NCI-H1436 (cell line): ENCODE measurements around the gene CGB8.
"Not testable (repeated sequence)": the region's sequence is repeated elsewhere in the genome, so short reads cannot be mapped to it uniquely, and the experiment has no call there.

Experiments
- DNase-seq: peaks from one replicate; lab custom pipeline; 2025; lab: John Stamatoyannopoulos, UW

Gene CGB8

DNA sequence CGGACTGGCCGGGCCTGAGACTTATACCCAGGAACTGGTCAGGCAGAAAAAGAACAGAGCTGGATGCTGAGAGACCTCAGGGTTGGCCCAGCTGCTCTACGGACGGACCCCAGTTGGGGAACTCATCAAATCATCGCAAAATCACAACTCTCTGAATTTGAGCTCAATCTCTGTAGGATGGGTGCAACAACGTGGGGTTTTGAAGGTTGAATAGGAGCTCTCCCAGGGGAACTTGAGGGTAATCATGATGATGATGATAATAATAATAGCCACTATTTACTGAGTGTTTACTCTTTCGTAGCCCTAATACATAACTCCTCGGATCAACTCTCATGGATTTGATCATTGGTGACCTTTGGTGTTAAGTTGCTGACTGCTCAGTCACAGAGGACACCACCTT lies 18.6 kb downstream of the CGB8 start:
- DNase-seq, result not testable (repeated sequence)

DNA sequence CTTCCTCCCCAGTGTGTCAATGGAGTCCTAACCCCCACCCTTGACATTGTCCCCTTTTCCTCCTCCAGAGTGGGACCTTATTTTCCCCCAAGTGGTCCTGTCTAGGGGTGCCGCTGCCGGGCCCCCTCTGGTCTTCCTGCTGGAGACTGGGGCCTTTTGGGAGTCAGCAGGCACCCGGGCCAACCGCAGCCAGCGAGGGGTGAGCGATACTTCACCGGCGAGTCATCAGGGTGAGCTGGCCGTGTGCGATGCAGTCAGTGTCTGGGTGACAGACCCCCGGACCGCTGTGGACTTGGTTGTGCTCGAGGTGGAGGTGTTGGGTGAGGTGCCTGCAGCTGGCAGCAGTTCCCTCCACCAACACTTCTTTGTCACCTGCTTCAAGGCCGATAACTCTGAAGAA lies 19.2 kb downstream of the CGB8 start:
- DNase-seq, result not testable (repeated sequence)

DNA sequence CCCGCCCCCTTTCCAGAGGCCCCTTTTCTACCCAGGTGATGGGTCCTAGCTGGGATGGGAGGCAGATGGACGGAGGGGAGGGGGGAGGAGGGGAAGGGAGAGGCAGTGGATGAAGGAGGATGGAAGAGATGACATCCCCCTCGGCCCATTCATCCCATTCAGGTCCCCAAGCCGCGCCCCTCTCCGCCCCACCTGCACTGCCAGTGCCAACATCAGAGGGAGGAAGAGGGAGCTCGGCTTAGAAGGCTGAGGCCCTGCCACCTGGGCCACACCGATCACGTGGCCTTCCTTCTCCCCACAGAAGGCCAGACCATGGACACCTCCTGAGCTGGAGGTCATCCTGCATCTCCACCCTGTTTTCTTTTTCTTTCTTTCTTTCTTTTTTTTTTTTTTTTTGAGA lies 20.2 kb downstream of the CGB8 start:
- not testable (repeated sequence) for DNase-seq

DNA sequence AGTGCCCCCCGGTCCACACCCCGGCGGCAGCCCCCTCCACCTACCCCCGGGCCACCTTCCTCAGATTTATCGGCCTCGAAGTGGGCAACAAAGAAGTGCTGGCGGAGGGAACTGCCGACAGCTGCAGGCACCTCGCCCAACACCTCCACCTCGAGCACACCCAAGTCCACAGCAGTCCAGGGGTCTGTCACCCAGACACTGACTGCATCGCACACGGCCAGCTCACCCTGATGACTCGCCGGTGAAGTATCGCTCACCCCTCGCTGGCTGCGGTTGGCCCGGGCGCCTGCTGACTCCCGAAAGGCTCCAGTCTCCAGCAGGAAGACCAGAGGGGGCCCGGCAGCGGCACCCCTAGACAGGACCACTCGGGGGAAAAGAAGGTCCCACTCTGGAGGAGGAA lies 23.3 kb downstream of the CGB8 start:
- DNase-seq, result not testable (repeated sequence)

DNA sequence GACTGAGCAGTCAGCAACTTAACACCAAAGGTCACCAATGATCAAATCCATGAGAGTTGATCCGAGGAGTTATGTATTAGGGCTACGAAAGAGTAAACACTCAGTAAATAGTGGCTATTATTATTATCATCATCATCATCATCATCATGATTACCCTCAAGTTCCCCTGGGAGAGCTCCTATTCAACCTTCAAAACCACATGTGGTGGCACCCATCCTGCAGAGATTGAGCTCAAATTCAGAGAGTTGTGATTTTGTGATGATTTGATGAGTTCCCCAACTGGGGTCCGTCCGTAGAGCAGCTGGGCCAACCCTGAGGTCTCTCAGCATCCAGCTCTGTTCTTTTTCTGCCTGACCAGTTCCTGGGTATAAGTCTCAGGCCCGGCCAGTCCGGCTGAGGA lies 23.8 kb downstream of the CGB8 start:
- not testable (repeated sequence) for DNase-seq

DNA sequence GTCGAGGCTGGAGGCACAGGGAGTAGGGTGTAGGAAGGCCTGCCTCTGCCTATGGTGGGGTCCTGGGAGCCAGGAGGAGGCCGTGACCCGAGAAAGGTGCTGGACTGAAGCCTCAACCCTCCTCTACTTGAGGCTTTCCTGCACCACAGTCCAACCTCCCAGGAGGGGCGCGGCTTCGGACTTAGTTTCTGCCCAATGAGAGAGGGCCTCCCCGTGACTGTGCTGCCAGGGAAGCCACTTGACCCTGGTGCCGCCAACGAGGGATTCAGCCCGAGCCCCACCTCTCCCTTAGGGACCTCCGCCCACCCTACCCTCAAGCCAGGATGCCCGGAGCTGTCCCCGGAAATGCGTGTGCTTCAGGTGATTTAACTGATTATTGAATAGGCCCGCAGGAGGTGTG lies 24.7 kb downstream of the CGB8 start, which contains the start of gene CGB3:
Gene CGB3, minus strand, starts transcription at position 101 of the 400 bp plus-strand sequence. CDS start 362 bp downstream, outside the sequence.
- not testable (repeated sequence) for DNase-seq

DNA sequence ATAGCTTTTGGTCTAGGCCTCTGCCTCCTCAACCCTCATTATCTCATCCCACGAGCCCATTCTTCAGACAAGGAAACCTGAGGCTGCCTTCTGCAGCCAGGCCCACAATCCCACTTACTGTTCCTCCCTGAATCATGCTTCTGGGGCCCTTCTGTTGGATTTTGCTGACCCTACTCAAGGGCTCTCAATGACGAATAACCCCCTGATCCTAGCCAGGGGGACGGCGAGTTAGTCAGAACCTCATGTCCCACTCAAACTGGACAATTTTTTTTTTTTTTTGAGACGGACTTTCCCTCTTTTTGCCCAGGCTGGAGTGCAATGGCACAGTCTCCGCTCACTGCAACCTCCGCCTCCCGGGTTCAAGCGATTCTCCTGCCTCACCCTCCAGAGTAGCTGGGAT lies 26.8 kb downstream of the CGB8 start:
- DNase-seq, result no peak

DNA sequence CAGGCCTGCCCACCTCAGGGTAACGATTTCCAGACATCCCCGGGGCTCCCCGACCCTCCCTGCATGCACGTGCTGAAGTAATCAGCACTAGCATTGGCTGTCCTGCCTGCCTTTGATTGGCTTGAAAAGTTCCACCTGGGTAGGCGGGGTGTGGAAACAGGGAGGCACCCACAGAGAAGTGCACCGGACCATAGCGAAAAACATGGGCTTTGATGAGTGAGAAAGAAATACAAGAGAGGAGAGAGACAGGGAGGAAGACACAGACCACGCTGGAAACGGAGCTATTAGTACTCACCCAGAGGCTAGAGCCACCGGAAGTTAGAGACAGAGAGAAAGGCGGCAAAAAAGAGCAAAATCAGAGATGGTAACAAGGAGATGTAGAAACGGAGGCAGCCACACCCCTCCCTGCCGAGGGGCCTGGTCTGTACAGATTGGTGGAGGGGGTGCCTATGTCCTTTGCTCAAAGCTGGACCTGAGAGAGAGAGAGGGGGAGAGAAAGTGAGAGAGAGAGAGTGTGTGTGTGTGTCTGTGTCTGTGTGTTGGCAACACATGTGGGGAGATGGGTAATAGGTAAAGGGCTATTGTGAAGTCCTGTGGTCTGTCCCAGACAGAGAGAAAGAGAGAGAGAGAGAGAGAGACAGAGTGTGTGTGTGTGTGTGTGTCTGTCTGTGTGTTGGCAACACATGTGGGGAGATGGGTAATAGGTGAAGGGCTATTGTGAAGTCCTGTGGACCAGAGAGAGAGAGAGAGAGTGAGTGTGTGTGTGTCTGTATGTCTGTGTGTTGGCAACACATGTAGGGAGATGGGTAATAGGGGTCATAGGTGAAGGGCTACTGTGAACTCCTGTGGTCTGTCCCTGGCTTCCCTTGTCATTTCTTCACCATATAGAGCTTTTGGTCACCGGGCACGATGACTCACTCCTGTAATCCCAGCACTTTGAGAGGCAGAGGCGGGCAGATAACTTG lies 27.7 kb downstream of the CGB8 start:
- DNase-seq, result no peak

DNA sequence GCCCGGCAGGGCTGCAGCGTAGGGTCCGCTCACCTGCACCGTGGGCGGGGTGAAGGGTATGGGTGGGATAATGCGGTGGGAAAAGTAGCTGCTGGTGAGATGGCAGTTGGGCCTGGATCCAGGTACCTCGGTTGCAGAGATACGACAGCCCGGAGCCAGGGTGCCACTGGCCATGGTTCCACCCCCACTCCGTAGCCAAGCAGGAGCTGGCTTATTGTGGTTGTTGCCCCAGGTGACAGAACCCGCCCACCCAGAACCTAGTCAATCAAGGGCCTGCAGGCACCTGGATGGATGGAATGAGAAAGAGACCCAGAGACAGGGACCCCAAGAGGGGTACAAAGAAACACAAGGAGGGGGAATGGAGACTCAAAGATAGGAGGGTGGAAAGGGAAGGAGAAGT lies 28.6 kb downstream of the CGB8 start:
- DNase-seq, result peak; percentile 22

DNA sequence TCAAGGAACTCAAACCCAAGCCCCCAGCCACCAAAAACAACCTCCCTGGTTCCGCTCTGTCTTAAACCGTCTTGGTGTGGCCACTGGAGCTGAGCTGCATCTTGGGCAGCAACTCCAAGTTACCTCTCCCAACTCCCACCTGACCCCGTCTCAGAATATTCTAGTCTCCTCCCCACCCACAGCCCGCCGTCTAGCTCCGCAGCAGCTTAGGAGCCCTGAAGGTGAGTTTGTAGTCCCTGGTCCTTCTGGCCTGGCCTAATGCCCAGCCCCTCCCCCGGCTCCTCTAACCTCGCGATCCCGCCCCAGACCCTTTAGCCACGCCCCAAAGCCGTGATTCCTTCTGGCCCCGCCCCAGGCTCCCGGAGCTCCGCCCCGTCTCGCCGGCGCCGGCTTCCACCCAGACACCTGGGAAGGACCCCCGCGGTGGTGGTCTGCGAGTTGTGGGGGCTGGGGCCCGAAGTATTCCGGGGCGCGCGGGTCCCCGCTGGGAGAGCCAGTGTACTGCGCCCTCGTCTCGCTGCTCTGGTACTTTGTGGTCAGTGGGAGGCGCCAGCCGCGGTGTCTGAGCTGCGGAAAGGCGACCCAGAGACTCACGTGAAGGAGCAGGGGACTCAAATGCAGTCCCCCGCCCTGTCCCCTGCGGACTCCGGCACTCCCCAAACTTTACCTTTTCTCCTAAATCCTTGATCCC lies 29.5 kb downstream of the CGB8 start:
- peak; percentile 65 for DNase-seq

DNA sequence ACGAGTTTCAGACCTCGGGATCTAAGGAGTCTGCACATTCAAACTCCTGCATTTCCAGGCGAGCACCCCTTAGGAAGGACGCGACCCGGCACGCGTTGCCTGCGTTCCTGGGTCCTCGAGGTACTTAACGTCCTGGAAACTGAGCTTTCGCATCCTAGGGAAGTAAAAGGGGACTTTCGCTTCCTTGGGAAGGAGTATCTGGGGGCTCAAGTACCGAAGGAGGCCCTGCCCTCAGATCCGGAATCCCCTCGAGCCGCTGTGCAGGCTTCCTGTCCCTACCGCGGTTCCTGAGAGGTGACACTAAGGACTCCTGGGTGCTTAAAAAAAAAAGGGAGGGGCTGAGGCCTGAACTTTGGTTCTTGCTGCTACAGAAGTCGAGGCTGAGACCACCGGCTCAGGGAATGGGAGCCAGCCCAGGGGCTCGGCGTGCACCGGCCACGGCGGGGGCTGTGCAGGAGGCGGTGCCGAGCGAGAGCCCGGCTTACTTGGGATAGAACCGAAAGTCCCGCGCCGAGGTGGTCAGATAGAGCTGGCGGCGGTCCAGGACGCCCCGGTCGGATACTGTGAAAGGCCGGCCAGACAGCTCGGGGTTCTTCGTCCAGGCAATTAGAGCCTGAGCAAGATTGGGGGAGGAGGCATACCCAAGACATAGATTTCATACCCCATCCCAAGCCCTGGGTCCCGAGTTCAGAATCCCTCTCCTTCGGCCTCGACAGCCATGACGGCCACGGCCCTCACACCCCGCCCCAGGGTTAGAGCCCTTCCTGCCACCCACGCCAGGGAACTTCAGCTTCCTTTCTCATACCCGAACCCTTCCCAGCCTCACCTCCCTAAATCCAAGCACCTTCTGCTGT lies 30.3 kb downstream of the CGB8 start:
- DNase-seq, result not testable (repeated sequence)

DNA sequence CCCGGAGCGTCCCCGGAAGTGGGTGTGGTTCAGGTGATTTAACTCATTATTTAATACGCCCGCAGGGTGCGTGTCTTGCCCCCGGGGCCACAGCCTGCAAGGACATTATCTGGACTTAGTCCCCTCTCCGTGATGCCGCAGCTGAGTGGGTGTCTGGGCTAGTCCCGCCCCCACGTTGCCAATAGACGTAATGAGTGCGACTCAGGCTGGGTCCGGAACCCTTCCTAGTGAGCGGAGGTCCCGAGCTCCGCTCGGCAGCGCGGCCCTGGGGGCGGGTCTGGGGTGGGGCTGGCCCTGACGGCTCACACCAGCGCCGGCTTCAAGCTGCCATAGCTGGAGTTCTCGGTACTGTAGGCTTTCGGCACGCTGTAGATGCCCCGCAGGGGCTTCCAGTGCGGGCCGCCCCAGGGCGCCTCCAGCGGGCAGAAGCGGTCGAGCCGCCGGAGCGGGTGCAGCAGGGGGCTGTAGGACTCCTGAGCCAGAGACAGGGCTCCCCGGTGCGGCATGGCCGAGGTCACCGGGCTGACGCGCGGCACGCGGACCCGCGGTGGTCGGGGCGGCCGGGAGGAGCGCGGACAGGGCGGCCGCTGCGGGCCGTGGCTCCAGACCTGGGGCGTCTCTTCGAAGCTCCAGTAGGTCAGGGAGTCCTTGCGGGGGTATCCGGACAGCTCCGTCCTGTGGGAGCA lies 31.1 kb downstream of the CGB8 start:
- DNase-seq, result peak; percentile 51

DNA sequence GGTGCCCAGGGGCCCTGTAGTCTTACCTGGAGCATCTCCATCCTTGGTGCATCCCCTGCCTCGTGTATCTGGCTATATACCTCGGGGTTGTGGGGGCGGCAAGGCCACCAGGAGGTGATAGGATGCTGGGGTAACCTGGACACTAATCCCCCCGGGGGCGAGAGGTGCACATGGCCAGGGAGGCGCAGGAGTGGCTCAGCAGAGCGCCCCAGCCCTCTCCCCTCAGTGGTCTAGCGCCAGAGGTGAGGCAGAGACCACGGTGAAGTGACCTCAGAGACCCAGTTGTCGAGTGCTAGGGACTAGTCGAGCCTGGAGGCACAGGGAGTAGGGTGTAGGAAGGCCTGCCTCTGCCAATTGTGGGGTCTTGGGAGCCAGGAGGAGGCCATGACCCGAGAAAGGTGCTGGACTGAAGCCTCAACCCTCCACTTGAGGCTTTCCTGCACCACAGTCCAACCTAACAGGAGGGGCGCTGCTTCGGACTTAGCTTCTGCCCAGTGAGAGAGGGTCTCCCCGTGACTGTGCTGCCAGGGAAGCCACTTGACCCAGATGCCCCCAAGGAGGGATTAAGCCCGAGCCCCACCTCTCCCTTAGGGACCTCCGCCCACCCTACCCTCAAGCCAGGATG lies 31.8 kb downstream of the CGB8 start, which contains the start of gene LHB:
Gene LHB, minus strand, starts transcription at position 51 of the 625 bp plus-strand sequence. Its CDS starts 10 bp downstream, at position 41.
- DNase-seq, result no peak

DNA sequence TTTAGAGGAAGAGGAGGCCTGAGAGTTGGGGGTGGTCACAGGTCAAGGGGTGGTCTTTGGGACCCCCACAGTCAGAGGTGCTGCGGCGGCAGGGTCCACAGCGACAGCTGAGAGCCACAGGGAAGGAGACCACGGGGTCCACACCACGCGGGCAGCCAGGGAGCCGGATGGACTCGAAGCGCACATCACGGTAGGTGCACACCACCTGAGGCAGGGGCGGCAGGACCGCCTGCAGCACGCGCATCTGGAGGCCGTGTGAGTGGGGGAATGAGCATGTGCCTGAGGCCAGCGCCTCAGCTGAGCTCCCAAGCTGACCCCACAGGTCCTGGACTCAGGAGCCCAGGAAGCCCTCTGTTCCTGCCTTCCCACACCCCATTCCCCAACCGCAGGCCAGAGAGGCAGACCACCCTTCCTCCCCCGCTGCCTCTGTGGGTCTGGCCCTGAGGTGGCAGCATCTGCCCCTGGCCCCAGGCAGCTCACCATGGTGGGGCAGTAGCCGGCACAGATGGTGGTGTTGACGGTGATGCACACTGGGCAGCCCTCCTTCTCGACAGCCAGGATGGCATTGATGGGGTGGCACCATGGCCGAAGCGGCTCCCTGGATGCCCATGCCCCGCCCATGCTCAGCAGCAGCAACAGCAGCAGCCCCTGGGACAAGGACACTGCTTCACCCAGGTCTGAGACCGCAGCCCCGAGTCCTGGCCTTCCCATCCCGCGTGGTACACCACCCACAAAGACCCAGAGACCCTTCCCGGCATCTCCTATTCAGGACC lies 32.7 kb downstream of the CGB8 start:
- no peak for DNase-seq

DNA sequence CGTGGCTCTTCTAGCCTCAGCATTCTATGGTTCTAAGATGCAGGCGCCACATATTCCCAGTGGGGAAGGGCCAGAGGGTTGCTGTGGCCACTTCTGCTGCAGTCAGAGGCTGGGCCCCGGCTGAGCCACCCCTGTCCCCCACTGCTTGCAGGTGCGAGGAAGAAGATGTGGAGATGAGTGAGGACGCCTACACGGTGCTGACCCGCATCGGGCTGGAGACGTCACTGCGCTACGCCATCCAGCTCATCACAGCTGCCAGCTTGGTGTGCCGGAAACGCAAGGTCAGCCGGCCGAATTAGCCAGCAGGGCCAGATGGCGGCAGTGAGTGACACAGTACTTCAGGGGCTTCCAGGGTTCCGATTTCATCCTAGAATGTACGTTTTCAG lies 34.0 kb downstream of the CGB8 start:
- no peak for DNase-seq

DNA sequence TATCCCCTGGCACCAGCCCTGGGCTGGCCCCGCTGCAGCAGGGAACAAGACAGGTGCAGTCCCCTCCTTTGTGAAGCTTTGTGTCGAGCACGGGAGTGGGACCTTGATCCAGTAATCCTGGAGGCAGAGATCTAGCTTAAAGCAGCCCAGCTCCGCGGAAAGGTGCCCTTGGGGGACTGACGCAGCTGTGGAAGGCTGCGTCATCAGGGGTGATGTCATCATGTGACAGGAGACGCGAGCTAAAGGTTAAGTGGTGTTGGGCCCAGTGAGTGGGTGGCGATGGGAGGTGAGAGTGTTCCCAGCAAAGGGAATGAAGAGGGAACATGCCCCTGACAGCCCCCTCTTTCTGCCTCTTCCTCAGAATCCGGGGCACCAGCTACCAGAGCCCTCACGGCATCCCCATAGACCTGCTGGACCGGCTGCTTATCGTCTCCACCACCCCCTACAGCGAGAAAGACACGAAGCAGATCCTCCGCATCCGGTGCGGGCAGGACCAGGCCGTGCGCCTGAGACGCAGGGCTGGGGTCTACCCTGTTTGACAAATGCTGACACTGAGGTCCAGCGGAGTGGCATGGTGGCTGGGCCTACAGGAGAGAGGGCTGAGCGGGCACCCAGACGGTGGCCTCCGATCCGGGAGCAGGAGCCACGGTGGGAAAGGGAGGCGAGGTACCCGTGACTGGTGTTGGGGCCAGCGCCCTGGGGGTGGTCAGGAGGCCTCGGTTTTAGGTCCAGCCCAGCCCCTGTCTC lies 34.6 kb downstream of the CGB8 start:
- DNase-seq, result no peak

DNA sequence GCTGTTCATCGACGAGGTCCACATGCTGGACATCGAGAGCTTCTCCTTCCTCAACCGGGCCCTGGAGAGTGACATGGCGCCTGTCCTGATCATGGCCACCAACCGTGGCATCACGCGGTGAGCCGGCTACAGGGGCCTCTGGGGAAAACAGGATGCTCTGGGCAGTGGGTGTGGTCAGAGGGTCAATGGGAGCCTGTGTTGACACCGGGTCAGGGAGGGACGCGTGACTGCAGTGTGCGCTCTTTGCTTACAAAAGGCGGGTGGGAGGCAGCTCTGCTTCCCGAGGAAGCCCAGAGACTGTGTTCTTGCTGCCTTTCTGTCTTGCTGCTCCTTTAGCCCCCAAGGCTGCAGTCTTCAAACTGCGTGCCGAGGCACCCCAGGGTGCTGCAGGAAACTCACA lies 37.7 kb downstream of the CGB8 start:
- DNase-seq, result no peak

DNA sequence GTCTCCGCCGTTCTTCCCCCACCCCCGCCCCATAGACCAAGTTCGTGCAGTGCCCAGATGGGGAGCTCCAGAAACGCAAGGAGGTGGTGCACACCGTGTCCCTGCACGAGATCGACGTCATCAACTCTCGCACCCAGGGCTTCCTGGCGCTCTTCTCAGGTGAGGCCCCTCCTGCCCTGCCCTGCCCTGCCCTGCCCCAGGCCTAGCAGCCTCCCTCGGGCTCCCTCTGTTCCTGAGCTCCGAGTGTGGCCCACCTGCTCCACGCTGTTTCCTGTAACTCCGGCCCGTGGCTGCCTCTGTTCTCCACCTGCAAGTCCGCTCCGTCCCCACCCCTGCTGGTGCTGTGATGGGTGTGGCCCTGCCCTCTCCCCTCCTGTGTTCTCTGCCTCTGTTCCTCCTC lies 38.5 kb downstream of the CGB8 start:
- no peak for DNase-seq

DNA sequence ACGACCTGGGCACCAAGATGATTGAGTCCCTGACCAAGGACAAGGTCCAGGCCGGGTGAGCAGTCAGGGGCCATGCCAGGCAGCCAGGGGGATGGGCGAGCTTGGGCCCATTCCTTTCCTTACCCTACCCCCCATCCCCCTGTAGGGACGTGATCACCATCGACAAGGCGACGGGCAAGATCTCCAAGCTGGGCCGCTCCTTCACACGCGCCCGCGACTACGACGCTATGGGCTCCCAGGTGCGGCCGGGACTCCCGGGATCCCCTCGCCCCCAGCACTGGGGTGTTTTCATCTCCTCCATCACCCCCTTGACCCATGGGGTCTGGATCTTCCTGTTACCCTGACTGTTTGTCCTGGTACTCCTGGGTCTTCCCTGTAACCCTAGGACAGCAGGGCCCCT lies 39.1 kb downstream of the CGB8 start:
- no peak for DNase-seq
